HL-60 (cell line): Measurements from ENCODE around the gene CGRRF1.

Experiments used
- DNase-seq, 2 experiments: peaks; one replicate each; pipeline ENCODE4 v3.0.0-alpha.2; 2010 to 2020; ENCODE audit warnings: low read depth in 1 of 2, low spot score in 1 of 2
- H3K27ac ChIP-seq: fragments of 250-450 bp; sonication (Bioruptor Pico); replicated peaks from 2 replicates; pipeline ENCODE4 v1.5.1; 2020; ENCODE audit warnings: mild to moderate bottlenecking, moderate library complexity
- H3K27me3 ChIP-seq: fragments of 250-450 bp; sonication (Bioruptor Pico); 2 replicates; pipeline ENCODE4 v1.5.1; 2021; ENCODE audit warnings: mild to moderate bottlenecking, moderate library complexity; ENCODE audit not compliant: insufficient read depth, poor library complexity, severe bottlenecking
- H3K4me3 ChIP-seq: replicated peaks from 2 replicates; pipeline ENCODE4 v1.5.1; 2011; ENCODE audit warnings: mild to moderate bottlenecking, control low read depth, low read length; ENCODE audit not compliant: insufficient read depth
- CTCF ChIP-seq: IDR thresholded peaks from one replicate; pipeline ENCODE4 v1.5.1; 2011; ENCODE audit warnings: low read length, control low read depth, inconsistent platforms; ENCODE audit not compliant: insufficient read depth
- GABPA ChIP-seq: IDR thresholded peaks from 2 replicates; pipeline ENCODE4 v1.6.1; 2012; ENCODE audit warnings: low read depth
- POLR2AphosphoS5 ChIP-seq: IDR thresholded peaks from 2 replicates; pipeline ENCODE4 v1.6.1; 2012; ENCODE audit warnings: low read depth
- SPI1 ChIP-seq: IDR thresholded peaks from 2 replicates; pipeline ENCODE4 v1.6.1; 2012; ENCODE audit warnings: low read depth, mild to moderate bottlenecking, borderline replicate concordance
- TF ChIP-seq, protein P1 (sequence below): IDR thresholded peaks from 2 replicates; pipeline ENCODE4 v1.6.1; 2012; ENCODE audit warnings: low read depth; ENCODE audit not compliant: insufficient replicate concordance

The CGRRF1 gene

DNA sequence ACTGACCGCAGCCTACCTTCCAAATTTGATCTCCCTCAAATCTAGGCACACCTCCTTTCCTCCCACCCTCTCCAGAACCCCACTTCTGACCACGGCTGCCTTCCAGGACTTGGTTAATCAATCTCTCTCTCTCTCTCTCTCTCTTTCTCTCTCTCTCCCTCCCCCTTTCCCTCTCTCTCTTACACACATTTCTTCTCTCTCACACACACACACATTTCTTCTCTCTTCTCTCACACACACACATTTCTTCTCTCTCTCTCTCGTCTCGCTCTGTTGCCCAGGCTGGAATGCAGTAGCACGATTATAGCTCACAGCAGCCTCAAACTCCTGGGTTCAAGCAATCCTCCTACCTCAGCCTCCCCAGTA is 20.4 kb upstream of the CGRRF1 start:
- TF ChIP-seq GABPA: no peak
- TF ChIP-seq CTCF: no peak
- no peak for TF ChIP-seq POLR2AphosphoS5
- TF ChIP-seq, protein P1, sequence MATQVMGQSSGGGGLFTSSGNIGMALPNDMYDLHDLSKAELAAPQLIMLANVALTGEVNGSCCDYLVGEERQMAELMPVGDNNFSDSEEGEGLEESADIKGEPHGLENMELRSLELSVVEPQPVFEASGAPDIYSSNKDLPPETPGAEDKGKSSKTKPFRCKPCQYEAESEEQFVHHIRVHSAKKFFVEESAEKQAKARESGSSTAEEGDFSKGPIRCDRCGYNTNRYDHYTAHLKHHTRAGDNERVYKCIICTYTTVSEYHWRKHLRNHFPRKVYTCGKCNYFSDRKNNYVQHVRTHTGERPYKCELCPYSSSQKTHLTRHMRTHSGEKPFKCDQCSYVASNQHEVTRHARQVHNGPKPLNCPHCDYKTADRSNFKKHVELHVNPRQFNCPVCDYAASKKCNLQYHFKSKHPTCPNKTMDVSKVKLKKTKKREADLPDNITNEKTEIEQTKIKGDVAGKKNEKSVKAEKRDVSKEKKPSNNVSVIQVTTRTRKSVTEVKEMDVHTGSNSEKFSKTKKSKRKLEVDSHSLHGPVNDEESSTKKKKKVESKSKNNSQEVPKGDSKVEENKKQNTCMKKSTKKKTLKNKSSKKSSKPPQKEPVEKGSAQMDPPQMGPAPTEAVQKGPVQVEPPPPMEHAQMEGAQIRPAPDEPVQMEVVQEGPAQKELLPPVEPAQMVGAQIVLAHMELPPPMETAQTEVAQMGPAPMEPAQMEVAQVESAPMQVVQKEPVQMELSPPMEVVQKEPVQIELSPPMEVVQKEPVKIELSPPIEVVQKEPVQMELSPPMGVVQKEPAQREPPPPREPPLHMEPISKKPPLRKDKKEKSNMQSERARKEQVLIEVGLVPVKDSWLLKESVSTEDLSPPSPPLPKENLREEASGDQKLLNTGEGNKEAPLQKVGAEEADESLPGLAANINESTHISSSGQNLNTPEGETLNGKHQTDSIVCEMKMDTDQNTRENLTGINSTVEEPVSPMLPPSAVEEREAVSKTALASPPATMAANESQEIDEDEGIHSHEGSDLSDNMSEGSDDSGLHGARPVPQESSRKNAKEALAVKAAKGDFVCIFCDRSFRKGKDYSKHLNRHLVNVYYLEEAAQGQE: no peak
- TF ChIP-seq SPI1: no peak
- Histone ChIP-seq H3K4me3 (peak overlapping the region; percentile 98), H3K27ac (peak overlapping the region; percentile 72), H3K27me3 (no peaks in the 10 kb centered on the region)
- DNase-seq: no peak

DNA sequence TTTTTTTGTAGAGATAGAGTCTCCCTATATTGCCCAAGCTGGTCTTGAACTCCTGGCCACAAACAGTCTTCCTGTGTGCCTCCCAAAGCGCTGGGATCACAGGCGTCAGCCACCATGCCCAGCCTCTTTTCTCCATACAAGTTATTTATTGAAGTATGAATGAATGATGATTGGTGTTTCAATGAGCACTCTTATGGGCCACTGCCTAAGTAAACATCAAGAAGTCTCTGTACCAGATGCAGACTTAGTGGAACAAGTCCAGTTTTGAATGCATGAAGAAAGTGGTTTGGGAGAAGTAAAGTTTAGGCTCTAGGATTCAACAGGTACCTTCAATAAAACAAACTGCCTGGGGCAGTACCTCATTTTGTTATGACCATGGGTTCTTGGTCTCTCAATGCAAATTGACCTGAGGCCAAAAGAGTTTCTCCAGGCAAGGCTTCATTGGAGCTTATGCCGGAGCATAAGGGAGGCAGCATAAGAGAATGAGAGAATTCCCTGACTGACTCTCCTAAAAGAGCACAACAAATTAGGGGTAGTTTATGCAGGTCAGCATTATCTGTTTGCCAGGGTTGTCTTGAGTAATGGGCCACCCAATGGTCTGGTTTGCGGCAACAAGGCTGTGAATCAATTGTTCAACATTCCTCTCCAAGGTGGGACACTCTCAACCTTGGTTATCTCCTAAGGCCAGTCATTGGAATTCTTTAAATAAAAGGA is 19.8 kb upstream of the CGRRF1 start:
- DNase-seq: no peak
- no peaks in the 10 kb centered on the region for H3K27me3 ChIP-seq
- TF ChIP-seq CTCF: no peak
- no peak for TF ChIP-seq SPI1
- no peak for TF ChIP-seq GABPA
- TF ChIP-seq, protein P1: no peak
- no peak for TF ChIP-seq POLR2AphosphoS5
- H3K27ac ChIP-seq: peak overlapping the region; percentile 72
- no peak overlapping the region for H3K4me3 ChIP-seq

GRCh38 chr14:54490445-54491175 is 19.1 kb upstream of the CGRRF1 start:
- no peaks in the 10 kb centered on the region for H3K27me3 ChIP-seq
- H3K4me3 ChIP-seq: no peak overlapping the region
- peak overlapping the region; percentile 33 for H3K27ac ChIP-seq
- DNase-seq: no peak
- TF ChIP-seq GABPA (no peak), SPI1 (no peak), POLR2AphosphoS5 (no peak), CTCF (no peak)
- TF ChIP-seq, protein P1: no peak
